SIG-M5 treated with dmso at 0.1 percent for 504 hours (cell line): ENCODE measurements around the gene LRRFIP1.
A peak's percentile ranks its signal among the peaks of the same experiment; 100 is the strongest.
"Not testable (repeated sequence)": the region's sequence is repeated elsewhere in the genome, so short reads cannot be mapped to it uniquely, and the experiment has no call there.

Source experiments
- DNase-seq: peaks from one replicate; lab custom pipeline; 2025; ENCODE audit not compliant: unreplicated experiment; lab: John Stamatoyannopoulos, UW

Gene LRRFIP1

DNA sequence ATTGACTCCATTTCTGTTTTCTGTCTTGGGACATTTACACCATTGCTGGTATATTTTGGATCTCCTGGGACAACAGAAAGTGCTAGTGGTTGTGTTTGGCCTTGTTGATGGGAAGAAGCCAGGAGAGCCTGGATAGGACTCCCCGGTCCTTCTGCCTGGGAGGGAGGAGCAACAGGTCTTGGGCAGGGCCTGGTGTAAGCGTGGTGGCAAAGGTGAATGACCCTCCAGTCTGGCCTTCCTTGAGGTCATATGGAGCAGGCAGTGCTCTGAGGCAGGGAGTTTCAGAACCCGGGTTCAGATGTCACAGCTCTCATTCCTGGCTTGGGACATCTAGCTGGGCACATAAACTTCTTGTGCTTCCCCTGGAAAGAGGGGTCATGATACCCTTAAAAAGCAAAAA, 115.2 kb downstream of the LRRFIP1 start:
- DNase-seq: no peak

DNA sequence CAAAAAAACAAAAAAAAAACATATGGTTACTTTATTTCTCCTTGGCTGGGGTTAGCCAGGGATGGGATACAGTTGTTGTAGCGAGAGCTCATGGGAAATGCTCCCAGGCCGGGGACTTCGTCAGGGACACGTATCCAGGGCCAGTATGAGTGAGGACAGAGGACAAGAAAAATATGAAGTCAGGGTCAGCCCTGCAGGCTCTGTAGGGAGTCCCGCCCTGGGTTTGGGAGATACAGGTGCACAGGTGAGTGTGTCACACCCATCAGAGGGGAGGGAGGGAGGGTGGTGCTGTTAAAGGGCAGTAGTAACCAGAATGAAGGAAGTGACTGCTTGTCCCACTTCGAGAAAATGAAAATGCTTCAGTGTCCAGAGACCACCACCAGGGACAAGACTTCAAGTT, 115.6 kb downstream of the LRRFIP1 start:
- DNase-seq: no peak

DNA sequence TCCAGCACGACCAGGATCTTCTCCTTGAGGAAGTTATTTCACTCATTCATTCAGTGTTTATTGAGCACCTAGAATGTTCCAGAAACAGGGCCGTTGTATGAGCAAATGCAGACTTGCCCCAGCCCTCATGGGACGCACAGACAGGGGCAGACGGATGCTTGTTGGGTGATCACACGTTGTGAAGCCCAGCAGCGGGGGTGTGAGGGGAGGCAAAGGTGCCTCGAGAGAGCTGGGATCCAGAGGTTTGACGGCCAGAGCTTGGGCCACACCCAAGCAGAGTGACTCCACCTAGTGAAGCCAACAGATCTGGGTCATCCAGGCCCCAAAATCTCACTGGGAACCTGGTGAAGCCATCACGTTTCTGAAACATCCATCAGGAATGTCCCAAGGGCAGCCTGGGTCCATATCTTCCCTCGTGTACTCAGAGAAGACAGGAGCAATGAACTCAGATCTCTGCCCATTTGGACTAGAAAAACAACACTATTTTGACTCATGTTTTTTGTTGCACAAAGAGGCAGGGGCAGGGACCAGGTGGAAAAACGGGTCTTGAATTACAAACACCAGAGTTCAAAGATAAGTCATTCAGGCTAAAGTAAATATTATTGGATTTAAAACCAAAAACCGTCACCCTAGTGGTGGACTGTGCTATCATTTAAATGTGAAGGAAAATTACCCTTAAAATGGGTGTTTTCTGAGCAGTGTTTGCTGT, 116.3 kb downstream of the LRRFIP1 start:
- no peak for DNase-seq

DNA sequence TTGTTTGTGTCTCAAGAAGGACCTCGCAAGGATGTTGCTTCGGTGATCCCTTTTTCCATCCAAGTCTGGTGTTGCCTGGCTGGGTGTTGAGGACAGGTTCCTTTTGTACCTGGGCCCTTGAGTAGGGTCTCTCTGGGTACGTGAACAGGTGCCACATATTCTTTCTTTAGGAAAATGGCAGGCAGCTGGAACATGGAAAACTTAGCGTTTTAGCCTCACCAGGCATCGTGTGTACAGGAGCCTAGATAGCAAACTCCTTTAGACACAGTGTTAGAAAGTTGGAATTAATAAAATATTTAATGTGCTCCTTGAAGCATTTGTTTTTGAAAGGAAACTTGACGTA, 116.9 kb downstream of the LRRFIP1 start:
- no peak for DNase-seq

DNA sequence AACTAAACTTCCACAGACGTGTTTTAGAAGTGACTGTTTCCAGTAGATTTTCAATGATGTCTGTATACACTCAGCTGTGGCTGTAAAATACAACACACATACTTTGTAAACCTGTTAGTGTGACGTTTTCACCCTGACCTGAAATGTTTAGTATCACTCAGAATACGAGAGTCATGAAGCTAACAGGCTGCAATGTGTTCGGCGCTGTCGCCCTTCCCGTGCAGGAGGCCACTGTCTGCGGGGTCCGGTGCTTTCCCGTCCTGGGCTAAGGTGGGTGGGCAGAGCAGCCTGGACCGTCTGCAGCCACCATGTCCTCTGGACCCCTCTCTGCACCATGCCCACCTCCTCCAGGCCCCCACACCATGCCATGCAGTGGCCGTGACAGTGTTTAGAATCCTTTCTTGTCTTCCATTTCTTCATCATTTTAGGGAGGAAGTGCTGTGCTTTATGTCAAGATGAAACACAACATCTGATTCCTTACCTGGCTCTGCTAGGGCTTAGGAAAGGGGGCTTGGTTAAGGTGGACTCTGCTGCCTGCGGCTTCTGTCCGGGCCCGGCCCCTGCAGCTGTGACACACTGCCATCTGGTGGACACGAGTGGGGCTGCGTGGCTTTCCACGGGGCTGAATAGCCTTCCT, 117.3 kb downstream of the LRRFIP1 start:
- peak; percentile 32 for DNase-seq

DNA sequence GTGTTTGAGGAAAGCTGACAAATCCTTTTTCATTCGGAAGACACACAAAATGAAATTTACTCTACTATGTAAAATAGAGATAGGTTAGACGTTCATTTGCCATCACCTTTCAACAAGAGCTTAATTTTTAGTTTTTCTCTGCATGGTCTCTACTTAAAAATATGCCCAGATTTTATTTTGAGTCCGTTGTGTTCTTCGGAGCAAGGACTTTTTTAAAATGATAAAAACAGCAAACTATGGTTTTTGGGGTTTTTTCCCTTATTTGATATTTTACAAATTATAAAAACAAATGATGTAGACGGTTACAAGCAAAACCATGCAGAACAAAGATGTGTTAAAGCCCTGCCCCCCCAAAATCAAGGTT, 117.8 kb downstream of the LRRFIP1 start:
- DNase-seq: no peak

DNA sequence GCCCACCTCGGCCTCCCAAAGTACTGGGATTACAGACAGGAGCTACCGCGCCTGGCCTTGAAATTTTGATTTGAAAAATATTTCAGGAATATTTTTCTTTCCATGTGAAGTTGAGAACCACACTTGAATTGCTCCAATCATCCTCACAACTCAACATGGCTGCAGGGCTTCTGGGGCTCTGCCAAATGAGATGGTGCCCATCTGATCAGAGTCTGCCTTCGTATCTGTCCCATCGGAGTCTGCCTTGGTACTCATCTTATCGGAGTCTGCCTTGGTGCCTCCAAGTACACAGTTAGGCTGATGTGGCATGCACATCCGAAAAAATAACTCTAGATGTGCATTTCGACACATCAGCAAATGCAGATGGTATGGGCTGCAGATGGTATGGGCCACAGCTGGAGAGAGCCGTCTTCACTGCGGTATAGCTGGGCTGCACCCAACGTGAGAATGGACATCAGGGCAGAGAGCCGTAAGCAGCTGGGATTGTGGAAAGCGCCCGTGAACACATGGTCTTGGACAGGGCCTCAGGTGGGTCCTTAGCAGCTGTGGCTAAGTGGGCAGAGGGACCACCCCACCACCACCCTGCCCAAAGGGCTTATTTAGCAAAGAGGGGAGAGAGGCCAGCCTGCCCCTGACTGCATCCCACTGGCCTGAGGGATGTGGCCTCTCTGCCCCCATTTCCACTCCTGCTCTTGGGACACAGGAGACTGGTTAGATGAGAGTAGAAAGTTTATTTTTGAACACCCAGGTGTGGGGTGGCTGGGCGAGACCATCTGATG, 119.1 kb downstream of the LRRFIP1 start:
- no peak for DNase-seq

DNA sequence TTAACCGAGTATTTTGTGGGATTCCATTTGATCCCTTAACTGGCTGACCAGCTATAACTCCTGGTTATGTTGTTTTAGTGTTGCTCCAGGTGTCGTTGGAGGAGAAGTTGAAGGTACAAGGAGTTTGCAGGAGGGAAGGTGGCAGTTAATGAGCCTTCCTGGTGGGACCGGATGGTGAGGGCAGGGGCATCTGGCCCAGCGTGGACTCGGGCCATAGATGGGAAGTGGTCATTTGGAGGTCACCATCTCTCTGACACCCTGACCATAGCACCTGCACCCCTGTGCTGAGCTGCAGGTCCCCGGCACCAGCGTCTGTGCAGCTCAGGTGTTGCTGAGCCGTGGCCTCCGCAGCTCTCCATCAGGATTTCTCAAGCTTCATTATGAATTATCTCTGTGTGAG, 119.8 kb downstream of the LRRFIP1 start:
- no peak for DNase-seq

DNA sequence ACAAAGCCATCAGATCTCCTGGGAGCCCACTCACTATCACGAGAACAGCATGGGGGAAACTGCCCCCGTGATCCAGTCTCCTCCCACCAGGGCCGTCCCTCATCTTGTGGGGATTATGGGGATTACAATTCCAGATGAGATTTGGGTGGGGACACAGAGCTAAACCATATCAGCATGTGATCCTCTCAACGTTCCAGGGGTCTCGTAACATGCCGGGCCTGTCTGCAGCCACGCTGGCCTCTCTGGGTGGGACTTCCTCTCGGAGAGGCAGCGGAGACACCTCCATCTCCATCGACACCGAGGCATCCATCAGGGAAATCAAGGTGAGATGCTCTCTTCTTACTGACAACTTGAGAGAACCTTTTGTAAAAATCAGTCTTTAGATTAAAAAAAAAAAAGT, 121.6 kb downstream of the LRRFIP1 start:
- no peak for DNase-seq

DNA sequence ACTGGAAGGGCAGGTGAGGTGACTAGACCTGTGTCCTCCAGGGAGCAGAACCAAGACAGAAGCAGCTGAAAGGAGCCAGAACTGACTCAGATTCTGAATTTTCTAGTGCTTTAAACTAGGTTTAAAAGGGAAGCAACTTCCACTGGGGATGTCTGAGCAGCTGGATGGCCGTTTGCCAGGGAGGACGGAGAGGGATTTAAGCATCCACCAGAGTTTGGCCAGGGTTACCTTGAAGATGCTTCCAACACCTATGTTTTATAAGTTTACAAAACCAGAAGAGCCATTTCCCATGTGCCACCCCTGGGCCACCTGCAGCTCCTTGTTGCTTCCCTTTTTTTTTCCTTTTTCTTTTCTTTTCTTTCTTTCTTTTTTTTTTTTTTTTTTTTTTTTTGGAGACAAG, 122.6 kb downstream of the LRRFIP1 start:
- no peak for DNase-seq

DNA sequence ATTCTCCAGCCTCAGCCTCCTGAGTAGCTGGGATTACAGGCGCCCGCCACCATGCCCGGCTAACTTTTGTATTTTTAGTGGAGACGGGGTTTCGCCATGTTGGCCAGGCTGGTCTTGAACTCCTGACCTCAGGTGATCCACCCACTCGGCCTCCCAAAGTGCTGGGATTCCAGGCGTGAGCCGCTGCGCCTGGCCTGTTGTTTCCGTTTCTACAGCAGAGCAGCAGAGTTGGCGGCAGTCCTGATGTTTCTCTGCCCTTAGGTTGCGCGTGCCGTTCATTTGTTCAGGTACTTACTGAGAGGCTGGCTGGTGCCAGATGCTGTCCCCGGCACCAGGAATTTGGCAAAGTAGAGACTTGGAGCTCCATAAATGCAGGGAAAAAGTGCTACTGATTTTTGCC, 123.1 kb downstream of the LRRFIP1 start:
- DNase-seq: not testable (repeated sequence)

DNA sequence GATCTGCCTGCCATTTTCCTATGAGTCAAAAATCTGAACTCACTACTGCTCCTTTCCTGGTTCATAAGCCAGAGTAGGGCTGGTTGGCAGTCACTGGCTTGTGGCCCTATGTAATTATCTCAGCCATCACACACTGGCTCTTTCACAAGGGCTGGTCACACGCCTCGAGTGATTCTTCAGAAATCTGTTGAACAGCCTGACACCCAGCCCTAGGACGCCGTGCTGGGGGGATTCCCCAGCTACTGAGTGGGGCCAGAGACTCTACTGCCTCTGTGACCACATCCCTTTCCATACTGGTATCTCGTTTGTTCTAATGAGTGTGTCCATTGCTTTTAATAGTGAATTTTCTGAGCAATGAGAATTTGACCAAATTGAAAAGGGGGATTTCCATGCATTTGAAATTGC, 125.4 kb downstream of the LRRFIP1 start:
- no peak for DNase-seq

DNA sequence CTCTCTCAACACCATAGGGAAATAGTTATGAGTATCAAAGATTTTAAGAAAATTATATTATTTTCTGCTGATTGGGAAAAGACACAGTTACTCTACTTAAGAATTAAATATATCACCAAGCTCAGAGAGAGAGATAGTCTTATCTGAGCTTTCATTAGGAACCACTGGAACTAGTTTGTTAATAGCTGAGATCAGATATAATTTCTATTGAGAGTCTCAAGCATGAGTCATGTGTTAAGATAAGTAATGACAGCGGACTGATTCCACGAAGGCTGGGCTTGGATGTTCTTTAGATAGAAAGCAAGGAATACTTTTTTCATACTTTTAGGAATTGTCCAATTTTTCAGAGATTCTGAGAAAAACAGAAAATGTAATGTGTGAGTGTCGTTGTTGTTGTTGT, 126.8 kb downstream of the LRRFIP1 start:
- no peak for DNase-seq

DNA sequence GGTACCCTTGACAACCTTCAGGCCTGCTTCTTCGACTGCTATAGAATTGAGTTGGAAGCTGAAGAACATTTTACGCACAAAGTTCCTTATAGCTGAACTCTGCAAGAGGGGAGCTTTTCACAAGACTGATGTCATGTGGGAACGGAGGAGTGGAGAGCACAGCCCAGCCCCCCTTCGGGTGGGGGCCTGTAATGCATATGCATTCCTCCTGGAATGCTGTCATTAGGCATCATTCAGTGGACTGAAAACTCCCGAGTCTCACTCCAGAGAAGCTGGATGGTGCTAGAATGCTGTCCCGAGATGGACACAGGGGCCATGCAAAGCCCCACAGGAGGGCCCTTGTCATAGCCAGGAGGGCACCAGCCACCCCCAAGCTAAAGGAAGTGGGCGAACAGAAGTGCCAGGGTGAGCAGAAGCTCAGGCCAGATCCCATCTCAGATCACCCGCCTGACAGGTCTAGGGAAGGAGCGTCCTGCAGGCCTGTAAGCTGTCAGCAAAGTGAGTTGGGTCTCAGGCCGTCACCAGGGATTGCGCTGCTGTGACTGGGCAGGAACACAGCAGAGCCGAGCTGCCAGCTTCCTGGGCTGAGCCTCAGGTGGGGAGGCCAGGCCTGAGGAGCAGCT, 127.3 kb downstream of the LRRFIP1 start:
- no peak for DNase-seq

DNA sequence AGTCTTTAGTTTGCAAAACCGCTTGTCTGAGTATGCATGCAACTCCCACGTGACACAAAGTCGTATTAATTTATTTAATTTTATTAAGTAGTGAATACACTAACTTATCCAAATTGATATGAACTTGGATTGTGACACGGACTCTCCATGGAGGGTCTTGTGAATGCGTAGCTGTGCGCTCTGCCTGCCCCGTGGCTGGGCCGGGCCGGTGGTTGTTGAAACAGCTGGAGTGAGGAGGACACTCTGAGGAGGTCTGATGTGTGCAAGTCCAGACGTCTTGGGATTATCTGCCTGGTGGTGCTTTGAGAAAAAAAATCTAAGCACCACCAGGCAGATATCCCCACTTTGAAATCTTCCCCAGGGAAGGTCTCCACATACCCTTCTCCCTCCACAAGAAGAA, 130.2 kb downstream of the LRRFIP1 start:
- no peak for DNase-seq

DNA sequence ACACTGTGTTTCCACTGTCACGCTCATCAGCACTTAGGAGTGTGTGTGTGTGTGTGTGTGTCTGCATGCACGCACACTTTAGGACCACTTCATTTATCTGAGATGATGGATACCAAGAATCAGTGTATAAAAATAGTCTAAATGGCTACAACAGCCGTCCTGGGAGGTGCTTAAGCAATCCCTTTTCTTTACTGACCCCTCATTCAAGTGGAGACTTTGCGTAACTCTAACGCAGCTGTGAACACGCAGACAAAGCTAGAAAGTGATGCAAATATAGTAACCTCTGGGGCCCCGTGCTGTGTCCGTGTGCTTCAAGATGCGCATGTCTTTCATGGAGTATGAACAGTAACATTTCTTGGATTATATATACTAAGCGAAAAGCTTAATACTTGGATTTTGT, 130.8 kb downstream of the LRRFIP1 start:
- DNase-seq: peak; percentile 70

DNA sequence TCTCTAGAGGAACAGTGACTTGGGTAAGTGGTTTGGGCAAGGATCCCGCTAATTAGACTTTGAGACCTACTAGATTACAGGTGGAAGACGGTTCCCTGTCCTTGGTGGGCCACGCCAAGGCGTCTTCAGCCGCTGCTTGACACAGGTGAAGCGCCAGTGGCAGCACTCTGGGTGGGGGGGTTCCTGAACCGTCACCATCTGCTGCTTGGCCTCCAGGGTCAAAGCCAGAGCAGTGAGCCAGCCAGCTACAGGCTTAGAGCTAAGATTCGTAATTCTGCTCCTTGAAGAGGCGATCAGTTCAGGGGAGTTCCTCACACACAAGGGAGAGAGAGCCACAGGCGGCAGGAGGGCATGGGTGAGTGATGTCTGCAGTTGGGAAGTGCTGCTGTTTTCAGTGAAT, 131.8 kb downstream of the LRRFIP1 start:
- no peak for DNase-seq

DNA sequence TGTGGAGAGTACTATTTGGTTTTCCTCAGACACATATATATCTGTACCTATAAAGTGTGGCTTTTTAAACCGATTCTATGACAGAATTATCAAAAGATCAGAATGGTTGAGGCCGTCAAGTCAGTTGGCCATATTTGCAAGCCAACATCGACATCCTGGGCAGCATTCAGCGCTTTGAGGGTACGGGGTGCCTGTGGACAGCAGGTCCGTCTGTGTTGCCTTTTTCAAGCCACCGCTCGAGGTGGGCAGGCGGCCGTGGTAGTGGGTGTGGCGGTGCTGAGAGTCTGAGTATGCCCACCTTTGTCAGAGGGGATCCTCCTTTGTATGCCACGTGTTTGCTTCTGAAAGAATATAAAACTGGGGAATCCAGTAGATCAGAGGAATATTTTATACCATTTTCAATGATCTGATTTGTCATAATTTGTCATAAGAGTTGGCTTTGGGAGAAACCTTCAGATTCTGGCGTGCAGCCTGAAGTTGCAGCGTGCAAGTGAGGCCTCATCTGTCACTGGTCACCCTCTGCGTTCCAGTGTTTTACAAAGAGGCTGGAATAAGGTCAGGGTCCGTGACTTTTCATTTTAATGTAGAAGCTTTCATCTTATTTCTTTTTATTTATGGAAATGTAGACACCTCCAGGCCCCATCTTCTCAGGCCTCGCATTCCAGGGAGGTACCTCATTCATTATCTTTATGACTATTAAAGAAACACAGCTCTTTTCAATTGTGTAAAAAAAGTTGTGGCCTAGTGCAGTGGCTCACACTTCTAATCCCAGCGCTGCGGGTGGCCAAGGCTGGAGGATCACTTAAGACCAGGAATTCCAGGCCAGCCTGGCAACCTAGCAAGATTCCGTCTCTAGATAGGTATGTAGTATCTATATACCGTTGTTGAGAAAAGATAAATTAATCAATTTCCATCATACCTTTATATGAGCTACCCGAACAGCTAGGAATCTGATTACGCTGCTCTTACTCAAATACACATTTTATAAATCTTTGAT, 133.4 kb downstream of the LRRFIP1 start:
- DNase-seq: no peak

DNA sequence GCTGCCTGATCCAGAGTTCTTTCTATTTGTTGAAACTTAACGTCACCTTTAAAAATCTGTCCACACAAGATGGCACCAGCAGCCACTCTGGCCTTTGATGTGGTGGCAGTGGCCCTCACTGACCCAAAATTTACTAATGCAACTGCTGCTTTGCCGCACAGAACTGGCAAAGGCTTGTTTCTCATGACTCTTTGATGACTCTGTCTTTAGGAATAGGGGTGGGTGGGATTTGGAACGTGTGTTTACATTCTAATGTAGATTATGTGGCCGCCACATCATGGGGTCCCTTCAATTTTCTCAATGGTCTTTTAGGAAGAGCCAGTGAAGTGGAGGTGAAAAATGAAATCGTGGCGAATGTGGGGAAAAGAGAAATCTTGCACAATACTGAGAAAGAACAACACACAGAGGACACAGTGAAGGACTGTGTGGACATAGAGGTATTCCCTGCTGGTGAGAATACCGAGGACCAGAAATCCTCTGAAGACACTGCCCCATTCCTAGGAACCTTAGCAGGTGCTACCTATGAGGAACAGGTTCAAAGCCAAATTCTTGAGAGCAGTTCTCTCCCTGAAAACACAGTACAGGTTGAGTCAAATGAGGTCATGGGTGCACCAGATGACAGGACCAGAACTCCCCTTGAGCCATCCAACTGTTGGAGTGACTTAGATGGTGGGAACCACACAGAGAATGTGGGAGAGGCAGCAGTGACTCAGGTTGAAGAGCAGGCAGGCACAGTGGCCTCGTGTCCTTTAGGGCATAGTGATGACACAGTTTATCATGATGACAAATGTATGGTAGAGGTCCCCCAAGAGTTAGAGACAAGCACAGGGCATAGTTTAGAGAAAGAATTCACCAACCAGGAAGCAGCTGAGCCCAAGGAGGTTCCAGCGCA, 135.2 kb downstream of the LRRFIP1 start:
- not testable (repeated sequence) for DNase-seq

DNA sequence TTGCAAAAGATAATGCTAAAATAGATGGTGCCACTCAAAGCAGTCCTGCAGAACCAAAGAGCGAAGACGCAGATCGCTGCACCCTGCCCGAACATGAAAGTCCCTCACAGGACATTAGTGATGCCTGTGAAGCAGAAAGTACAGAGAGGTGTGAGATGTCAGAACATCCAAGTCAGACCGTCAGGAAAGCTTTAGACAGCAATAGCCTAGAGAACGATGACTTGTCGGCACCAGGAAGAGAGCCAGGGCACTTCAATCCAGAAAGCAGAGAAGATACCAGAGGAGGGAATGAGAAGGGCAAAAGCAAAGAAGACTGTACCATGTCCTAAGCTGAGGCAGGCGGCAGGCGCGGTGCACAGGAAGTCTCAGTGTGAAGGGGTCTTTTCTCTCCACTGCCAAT, 136.4 kb downstream of the LRRFIP1 start:
- DNase-seq: no peak
